Ecto neural progenitor cell (in vitro differentiated cells): ENCODE results near the gene ACBD4.

Source experiments
- DNase-seq: peaks from one replicate; pipeline ENCODE4 v3.0.0-alpha.2; 2018; ENCODE audit warnings: low spot score

The ACBD4 gene

GRCh38 chr17:45155483-45155882, 20.0 kb downstream of the ACBD4 start:
- DNase-seq: no peak

GRCh38 chr17:45156242-45156641, 20.8 kb downstream of the ACBD4 start:
- DNase-seq: no peak

GRCh38 chr17:45160447-45161287, 25.2 kb downstream of the ACBD4 start:
- DNase-seq: peak; percentile 96

- DNase-seq: peak; percentile 100
These were observed 26.0 kb downstream of the ACBD4 start, which contains the start of gene HEXIM2 for GRCh38 chr17:45161288-45162024. Gene HEXIM2 (plus strand): TSS chr17:45161875. CDS start chr17:45162794, 919 bp downstream.

- DNase-seq: peak; percentile 70
These were observed 26.7 kb downstream of the ACBD4 start for GRCh38 chr17:45162025-45162687.

GRCh38 chr17:45164734-45165269, 29.3 kb downstream of the ACBD4 start:
- no peak for DNase-seq

GRCh38 chr17:45168991-45169752, 33.7 kb downstream of the ACBD4 start:
- no peak for DNase-seq

GRCh38 chr17:45170280-45170930, 34.9 kb downstream of the ACBD4 start:
- DNase-seq: no peak

- no peak for DNase-seq
These were observed 35.4 kb downstream of the ACBD4 start for GRCh38 chr17:45170931-45171337.

GRCh38 chr17:45171338-45172231, 36.1 kb downstream of the ACBD4 start:
- peak; percentile 85 for DNase-seq

GRCh38 chr17:45172232-45172540, 36.7 kb downstream of the ACBD4 start:
- DNase-seq: no peak

GRCh38 chr17:45172541-45173286, 37.2 kb downstream of the ACBD4 start:
- DNase-seq: peak; percentile 80

- DNase-seq: no peak
These were observed 40.2 kb downstream of the ACBD4 start for GRCh38 chr17:45175759-45176115.

GRCh38 chr17:45177563-45177962, 42.1 kb downstream of the ACBD4 start:
- no peak for DNase-seq

- DNase-seq: no peak
These were observed 48.7 kb downstream of the ACBD4 start for GRCh38 chr17:45184144-45184543.

- DNase-seq: no peak
These were observed 51.4 kb downstream of the ACBD4 start for GRCh38 chr17:45186801-45187354.

- no peak for DNase-seq
These were observed 53.5 kb downstream of the ACBD4 start for GRCh38 chr17:45189009-45189408.

GRCh38 chr17:45190503-45191255, 55.2 kb downstream of the ACBD4 start:
- DNase-seq: no peak
